ENCODE results near the gene TRIM17.

GRCh38 chr1:228459091-228459993 is 42.7 kb upstream of the TRIM17 start:
- TF ChIP-seq, protein P1, sequence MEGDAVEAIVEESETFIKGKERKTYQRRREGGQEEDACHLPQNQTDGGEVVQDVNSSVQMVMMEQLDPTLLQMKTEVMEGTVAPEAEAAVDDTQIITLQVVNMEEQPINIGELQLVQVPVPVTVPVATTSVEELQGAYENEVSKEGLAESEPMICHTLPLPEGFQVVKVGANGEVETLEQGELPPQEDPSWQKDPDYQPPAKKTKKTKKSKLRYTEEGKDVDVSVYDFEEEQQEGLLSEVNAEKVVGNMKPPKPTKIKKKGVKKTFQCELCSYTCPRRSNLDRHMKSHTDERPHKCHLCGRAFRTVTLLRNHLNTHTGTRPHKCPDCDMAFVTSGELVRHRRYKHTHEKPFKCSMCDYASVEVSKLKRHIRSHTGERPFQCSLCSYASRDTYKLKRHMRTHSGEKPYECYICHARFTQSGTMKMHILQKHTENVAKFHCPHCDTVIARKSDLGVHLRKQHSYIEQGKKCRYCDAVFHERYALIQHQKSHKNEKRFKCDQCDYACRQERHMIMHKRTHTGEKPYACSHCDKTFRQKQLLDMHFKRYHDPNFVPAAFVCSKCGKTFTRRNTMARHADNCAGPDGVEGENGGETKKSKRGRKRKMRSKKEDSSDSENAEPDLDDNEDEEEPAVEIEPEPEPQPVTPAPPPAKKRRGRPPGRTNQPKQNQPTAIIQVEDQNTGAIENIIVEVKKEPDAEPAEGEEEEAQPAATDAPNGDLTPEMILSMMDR (IDR thresholded peaks at IDR 0.05) = peak; percentile 82
- no peak for TF ChIP-seq EZH2phosphoT487 (IDR thresholded peaks at IDR 0.05)
